HTERT RPE-1 (cell line): Measurements from ENCODE around the gene COL6A2.
"Not testable (repeated sequence)": the region's sequence is repeated elsewhere in the genome, so short reads cannot be mapped to it uniquely, and the experiment has no call there.

Experiments used
- in situ Hi-C: fragments of 300-500 bp; cut with MboI; formaldehyde crosslinking; loops from 4 replicates; pipeline ENCODE4 v1.14.3; 2020; ENCODE audit warnings: low sequenced_read_pairs

Gene COL6A2

GRCh38 chr21:46092811-46093667 lies 4.9 kb upstream of the COL6A2 start:
- in situ Hi-C loops = no loop called here

GRCh38 chr21:46093668-46094400 lies 4.1 kb upstream of the COL6A2 start:
- in situ Hi-C loops = no loop called here

- in situ Hi-C loops = no loop called here
Observed at GRCh38 chr21:46094401-46095082, 3.4 kb upstream of the COL6A2 start.

- in situ Hi-C loops = no loop called here
Observed at GRCh38 chr21:46095083-46095719, 2.7 kb upstream of the COL6A2 start.

- in situ Hi-C loops = no loop called here
Observed at GRCh38 chr21:46095814-46096595, 1.9 kb upstream of the COL6A2 start.

GRCh38 chr21:46096596-46097335 lies 1.1 kb upstream of the COL6A2 start:
- in situ Hi-C loops = no loop called here

GRCh38 chr21:46098303-46099141 lies 610 bp downstream of the COL6A2 start:
- in situ Hi-C loops = no loop called here

GRCh38 chr21:46099476-46099875 lies 1.6 kb downstream of the COL6A2 start:
- in situ Hi-C loops = no loop called here

GRCh38 chr21:46100020-46100419 lies 2.1 kb downstream of the COL6A2 start:
- in situ Hi-C loops = no loop called here

GRCh38 chr21:46100426-46100825 lies 2.5 kb downstream of the COL6A2 start:
- in situ Hi-C loops = no loop called here

GRCh38 chr21:46100906-46101305 lies 3.0 kb downstream of the COL6A2 start:
- in situ Hi-C loops = no loop called here

- in situ Hi-C loops = no loop called here
Observed at GRCh38 chr21:46104104-46104503, 6.2 kb downstream of the COL6A2 start.

GRCh38 chr21:46107376-46107775 lies 9.5 kb downstream of the COL6A2 start:
- in situ Hi-C loops = not testable (repeated sequence)

- in situ Hi-C loops = no loop called here
Observed at GRCh38 chr21:46108827-46109312, 11.0 kb downstream of the COL6A2 start.

- in situ Hi-C loops = no loop called here
Observed at GRCh38 chr21:46109313-46110221, 11.7 kb downstream of the COL6A2 start.

- in situ Hi-C loops = no loop called here
Observed at GRCh38 chr21:46110499-46111192, 12.7 kb downstream of the COL6A2 start.

- in situ Hi-C loops = no loop called here
Observed at GRCh38 chr21:46111193-46111571, 13.3 kb downstream of the COL6A2 start.
